GM18505 (cell line): ENCODE results near the gene TMEM127.
A peak's percentile ranks its signal among the peaks of the same experiment; 100 is the strongest.

Source experiments
- ATAC-seq: cut with Tn5 transposase; IDR thresholded peaks from one replicate; pipeline ENCODE4 v1.9.1; 2021; ENCODE audit not compliant: unreplicated experiment
- POLR2A ChIP-seq: IDR thresholded peaks from 4 replicates; pipeline ENCODE4 v1.6.1; 2011; ENCODE audit warnings: borderline replicate concordance; ENCODE audit not compliant: insufficient read depth, insufficient read length; ENCODE audit errors: extremely low read depth

Gene TMEM127

GRCh38 chr2:96276787-96277499 is 11.1 kb upstream of the TMEM127 start:
- ATAC-seq: no peak
- no peak for TF ChIP-seq POLR2A

GRCh38 chr2:96274355-96275056 is 8.7 kb upstream of the TMEM127 start:
- no peak for TF ChIP-seq POLR2A
- no peak for ATAC-seq

DNA sequence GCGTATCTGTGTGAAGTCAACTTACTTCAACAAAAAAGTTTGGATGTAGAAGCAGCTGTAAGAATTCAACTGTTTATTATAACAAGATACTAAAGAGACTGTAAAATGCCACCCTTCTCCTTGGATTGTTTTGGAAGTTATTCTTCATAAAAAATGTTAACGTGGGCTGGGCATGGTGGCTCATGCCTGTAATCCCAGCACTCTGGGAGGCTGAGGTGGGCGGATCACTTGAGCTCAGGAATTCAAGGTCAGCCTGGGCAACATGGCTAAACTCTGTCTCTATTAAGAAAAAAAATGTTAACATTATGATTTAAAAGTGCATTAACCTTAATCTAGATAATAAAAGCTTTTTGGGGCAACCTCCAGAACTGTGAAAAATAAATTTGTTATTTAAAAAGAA is 8.0 kb upstream of the TMEM127 start:
- no peak for ATAC-seq
- no peak for TF ChIP-seq POLR2A

- no peak for ATAC-seq
- TF ChIP-seq POLR2A: no peak
Observed at GRCh38 chr2:96271995-96272394, 6.2 kb upstream of the TMEM127 start.

DNA sequence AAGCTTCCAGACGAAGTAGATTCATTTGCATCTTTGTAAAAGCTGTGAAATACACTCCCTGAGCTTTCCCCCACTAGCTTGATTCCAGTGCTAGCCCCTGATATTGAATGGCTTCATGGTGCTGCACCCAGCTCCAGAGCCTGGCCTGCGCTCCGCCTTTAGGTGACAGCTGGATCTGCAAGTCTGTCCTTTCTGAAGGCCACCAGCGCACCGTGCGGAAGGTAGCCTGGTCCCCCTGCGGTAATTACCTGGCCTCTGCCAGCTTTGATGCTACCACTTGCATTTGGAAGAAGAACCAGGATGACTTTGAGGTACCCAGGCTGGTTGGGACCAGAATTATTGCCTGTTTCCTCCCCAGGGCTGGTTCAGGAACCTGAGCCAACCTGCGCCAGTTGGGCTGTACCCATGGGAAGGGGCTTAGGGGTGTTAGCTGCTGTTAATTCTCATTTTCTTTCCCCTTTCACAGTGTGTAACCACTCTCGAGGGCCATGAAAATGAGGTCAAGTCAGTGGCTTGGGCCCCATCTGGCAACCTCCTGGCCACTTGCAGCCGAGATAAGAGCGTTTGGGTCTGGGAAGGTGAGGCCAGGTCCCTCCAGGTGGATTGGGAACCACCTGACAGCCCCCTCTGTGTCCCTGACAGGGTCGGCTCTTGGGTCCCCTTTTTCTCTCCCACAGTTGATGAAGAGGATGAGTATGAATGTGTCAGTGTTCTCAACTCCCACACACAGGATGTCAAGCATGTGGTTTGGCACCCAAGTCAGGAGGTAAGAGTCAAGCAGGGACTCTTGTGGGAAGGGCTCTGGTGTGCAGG is 1.6 kb upstream of the TMEM127 start:
- no peak for TF ChIP-seq POLR2A
- no peak for ATAC-seq

GRCh38 chr2:96265349-96265839 is 403 bp downstream of the TMEM127 start:
- ATAC-seq: peak; percentile 21
- no peak for TF ChIP-seq POLR2A

DNA sequence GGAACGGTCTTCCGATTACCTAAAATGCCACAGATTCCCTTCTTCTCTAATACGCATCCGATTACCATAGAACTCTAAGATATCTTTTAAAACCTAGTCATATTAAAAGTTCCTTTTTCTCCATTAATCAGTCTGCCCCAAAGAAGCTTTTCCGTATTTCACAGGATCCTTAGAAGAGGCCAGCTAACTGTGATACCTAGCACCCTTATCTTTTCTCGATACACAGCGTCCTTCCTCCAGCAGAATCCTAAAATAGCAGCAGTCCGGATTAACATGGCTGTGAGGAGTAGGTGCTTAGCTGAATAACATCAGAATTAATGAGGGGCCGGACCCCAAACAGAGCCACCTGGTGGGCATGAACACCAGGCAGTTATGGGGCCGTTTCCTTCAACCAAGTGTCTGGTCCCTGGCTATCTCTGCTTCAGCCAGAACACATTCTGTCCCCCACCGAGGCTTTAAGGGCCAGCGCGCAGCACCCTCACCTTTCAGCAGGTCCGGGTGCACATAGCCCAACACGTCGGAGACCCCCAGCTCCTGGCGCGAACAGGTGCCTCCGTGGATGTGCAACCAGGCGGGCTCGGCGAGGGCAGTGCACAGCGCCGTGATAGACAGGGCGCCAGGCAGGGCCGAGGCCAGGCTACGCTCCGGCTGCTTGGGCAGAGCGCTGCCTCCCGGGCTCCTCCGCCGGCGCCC is 995 bp downstream of the TMEM127 start:
- no peak for TF ChIP-seq POLR2A
- peak; percentile 8 for ATAC-seq

GRCh38 chr2:96264086-96264485 is 1.7 kb downstream of the TMEM127 start:
- TF ChIP-seq POLR2A: no peak
- no peak for ATAC-seq

DNA sequence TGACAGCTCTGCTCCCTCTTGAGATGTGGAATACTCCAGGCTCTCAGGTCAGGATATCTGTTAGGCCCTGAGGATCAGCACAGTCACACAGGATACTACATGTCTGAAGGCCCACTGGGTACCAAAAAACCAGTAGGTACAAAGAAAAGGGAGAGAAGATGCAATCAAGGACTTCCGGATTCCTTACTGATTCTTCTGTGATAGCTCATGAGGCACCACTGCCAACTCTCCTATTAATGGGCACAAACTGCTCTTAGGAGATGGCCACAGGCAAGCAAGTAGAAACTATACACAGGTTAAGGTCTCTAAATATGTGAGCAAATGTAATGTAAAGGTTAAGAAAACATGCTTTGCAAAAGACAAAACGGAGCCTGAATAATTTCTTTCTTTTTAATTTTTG is 3.5 kb downstream of the TMEM127 start:
- no peak for TF ChIP-seq POLR2A
- no peak for ATAC-seq

DNA sequence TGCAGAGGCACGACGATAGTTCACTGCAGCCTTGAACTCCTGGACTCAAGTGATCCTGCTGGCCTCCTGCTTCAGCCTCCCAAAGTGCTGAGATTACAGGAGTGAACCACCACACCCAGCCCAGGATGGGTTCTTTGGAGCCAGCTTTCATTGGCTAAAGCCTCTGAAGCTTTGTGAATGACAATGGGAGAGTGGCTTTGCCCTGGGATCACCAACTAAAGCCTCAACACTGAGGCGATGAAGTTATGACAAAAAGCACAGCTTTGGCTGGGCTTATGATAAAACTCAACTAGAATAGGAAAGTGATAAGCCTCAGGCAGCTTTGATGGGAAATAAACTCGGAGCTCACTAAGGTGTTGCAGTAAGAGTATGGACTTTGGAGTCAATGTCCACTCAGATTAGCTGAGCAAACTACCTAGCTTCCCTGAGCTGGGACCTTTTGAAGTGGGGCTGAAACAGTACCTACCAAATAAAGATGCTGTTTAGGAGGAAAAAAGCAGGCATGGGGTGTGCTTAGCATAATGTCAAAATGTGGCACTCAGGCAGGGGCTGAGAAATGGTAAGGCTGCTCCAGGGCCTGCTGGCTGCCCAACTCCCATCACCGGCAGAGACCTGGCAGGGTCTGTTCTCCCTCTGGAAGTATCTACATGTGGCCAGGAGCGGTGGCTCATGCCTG is 4.3 kb downstream of the TMEM127 start:
- TF ChIP-seq POLR2A: no peak
- no peak for ATAC-seq

- ATAC-seq: no peak
- no peak for TF ChIP-seq POLR2A
Observed at GRCh38 chr2:96260387-96261260, 5.2 kb downstream of the TMEM127 start.
